Stimulated activated CD4-positive, alpha-beta T cell treated with anti-CD3 and anti-CD28 coated beads, TNF-alpha, amount 100 ng/mL, for 4 hours (primary cell): ENCODE data around the gene DCST1.

Experiments
- DNase-seq, 3 experiments: peaks; one replicate each; pipeline ENCODE4 v3.0.0-alpha.2; 2020; ENCODE audit warnings: low read depth in 3 of 3

The DCST1 gene

DNA sequence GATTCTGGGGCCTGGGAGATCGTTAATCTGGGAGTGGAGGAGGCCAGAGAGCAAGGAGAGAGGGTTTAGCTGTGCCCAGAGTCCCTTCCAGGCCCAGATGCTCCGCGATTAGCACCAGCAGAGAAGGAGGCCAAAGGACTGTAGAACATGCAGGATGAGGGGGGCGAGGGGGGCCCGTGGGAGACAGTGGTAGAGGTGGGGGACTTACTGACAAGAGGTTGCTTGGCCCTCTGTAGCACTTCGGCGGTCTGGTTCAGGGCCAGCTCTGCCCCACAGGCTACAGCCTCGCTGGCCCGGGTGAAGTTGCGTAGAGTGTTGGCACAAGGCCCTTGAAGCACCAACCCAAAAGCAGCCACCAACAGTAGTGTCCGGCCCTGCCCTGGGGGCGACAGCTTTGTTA is 738 bp upstream of the DCST1 start:
- DNase-seq = no peak

DNA sequence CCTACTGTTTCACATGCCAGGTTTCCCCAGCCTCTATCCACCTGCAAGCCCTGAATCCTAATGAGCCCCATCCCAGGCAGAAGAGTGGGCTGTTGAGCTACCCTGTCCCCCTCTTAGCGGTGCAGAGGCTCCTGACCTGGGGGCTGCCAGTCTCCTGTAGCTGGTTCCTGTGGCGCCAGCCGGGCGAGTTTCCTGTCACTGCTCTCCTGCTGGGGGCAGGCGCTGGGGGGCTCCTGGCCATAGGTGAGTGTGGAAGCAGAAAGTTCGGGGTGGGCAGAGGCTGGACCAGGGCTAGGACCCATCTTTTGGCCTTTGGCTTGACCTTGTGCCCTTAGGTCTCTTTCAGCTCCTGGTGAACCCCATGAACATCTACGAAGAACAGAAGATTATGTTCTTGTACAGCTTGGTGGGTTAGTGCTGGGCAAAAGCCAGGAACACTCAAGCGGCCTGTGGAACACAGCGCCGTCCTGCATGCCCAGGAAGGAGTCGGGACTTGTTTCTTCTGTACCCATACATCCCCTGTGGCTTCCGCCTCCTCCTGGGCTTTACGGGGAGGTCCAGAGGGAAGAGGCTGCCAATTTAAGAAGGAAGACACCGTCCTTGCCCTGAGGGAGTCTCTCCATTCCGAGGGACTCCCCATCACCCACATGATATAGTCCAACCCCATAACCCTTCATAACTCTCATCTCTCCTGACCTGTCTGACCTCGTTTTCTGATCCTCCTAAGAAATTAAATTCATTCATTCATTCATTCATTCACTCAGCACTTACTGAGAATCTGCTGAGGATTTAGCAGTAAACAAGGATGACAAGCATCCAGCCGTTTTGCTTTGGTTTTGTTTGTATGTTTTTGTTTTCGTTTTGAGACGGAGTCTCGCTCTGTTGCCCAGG is 939 bp downstream of the DCST1 start:
- DNase-seq = no peak

DNA sequence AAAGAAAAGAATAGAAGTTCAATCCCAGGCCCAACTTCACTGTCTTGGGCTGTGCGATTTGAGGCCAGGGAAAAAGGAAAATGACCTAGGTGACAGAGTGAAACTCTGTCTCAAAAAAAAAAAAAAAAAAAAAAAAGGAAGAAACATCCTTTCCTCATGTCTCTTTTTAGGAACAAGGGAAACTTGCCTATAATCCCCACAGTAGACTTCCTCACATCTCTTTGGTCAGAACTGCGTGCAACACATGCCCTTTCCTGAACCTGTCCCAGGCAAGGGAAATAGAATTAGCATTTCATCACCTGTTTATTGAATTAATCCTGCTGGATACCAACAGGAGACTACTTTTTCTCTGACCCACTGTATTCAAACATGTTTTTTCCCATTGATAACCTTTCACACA is 2.3 kb downstream of the DCST1 start:
- DNase-seq = no peak

DNA sequence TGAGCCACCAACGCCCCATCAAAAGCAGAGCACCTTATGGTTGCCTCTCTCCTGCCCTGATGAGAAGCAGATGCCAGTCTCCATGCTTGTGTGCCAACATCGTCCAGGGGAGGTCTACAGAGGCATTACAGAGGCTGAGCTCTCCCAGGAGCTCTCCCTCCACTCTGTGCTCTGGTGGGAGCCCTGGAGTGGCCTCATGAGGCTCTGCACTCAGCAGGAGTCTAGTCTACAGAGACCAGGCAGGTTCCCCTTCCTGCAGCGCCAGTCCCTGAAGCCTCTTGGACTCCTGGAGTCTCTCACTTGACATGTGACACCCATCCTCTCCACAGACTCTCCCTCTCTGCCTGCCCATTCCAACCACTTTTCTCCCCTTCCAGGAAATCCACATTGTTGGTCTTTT is 3.4 kb downstream of the DCST1 start:
- DNase-seq = no peak

DNA sequence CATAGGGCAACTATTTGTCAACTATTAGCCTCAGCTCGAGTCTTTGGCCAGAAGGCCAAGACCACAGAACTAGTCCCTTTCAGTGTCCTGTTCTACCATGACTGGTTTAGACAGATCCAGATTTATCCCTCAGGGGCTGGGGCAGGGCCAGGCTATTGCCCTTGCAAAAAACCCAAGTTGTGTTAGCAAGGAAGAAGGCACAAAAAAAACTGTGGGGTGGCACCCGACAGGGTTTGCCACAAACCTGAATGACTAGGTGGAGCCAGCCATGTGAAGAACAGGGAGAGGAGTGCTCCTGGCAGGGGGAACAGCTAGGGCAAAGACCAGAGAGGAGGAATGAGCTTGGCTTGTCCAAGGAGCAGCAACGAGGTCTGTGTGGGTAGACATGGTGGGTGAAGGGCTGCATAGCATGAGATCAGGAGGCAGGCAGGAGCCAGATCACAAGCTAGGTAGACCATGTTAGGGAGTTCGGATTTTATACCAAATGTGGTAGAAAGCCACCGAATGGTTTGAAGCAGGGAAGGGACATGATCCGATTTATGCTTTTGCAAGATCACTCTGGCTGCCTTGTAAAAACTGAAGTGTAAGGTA is 4.3 kb downstream of the DCST1 start:
- DNase-seq = no peak

DNA sequence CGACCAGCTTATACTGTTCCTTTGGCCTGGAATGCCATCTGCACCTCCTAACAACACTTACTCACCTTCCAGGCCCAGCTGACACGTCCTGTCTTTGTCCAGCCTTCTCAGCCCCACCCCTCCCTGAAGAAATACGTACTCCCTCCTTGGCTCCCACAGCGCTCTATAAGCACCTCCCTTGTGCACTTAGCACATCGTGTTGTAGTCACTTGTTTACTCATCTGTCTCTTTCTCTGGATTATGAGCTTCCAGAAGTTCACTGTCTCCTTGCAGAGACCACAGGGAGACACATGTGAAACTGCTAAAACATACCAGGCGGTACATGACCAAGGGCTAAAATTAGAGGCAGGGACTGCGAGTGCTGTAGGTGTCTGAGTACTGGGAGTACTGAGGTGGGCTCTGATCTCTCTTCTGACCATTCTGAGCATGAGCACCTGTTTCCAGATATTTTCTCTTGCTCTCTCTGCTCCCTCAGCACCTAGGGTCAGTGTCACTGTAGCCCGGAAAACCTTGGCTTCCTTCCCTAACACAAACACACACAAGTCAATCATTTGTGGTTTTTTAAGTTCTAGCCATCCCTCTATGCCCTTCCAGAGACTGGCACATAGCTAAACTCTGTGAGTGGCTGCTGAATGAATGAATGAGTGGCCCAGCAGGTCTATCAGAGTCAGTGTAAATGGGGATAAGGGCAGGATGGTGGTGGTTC is 5.1 kb downstream of the DCST1 start:
- no peak for DNase-seq

DNA sequence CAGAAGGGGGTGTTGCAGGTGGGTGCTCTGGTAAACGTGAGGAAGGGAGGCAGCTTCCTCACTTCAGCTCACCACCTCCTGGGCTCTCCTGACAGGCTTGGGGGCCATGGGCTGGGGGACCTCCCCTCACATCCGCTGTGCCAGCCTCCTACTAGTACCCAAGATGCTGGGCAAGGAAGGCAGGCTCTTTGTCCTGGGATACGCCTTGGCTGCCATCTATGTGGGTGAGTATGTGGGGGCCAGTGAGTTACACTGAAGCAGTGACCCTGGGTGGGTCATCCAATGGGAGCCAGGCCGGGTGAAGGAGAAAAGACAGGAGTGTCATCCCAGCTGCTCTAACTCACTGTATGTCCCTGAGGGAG is 5.7 kb downstream of the DCST1 start:
- no peak for DNase-seq

DNA sequence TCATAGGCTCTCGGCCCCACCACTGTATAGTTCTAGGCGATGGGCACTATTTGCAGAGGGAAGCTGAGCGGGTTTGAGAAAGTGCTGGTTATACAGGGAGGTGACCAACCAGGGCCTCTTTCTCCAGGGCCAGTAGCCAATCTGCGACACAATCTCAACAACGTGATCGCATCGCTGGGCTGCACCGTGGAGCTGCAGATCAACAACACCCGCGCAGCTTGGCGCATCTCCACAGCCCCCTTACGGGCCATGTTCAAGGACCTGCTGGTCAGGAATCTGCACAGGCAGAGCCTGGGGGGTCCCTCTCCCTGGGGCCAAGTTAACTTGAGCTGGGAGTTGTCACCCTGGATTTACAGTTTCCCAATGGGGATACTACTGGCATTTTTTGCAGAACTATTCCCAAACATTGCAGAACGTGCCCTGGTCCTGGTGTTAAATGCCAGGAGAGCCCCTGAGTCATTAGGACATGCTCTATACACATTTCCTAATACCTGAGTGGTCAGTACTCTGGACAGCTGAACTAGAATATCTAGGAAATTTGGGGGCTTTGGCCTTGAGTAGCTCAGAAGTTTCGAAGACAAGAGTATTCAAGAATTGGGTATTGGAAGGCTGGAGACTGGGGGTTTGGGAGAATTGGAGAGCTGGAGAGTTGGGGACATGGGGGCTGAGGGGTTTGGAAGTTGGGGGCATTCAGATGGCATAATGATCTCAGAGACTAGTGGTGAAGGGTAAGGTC is 6.9 kb downstream of the DCST1 start:
- no peak for DNase-seq

DNA sequence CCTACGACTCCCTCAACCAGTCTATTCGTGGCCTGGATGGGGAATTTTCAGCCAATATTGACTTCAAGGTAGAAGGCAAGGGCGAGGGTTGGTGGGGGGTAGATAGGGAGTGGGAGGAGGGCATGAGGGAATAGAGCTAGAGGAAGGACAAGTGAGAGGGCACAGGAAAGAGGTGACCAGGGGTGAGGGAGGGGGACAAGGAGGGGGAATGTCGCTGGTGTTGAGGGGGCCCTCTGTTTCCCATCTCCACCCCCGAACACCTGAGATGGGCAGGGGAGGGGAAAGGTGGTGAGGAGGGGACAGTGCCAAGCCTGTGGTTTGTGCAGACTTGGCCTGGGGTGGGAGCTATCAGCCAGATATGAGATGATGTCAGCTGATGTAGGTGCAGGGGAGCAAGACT is 9.2 kb downstream of the DCST1 start:
- DNase-seq = no peak

DNA sequence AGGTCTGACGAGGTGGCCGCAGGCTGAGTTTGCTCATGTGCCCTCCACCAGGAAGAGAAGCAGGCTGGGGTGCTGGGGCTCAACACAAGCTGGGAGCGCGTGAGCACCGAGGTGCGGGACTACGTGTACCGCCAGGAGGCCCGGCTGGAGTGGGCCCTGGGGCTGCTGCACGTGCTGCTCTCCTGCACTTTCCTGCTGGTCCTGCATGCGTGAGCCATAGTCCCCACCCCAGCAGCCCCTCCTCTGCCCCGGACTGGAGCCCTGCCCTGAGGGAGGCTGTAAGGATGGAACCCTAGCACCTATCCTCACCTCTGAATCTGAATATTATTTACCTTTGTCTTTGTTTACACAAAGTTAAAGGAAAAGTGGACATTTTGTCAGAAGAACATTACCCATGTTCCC is 9.7 kb downstream of the DCST1 start:
- DNase-seq = no peak

DNA sequence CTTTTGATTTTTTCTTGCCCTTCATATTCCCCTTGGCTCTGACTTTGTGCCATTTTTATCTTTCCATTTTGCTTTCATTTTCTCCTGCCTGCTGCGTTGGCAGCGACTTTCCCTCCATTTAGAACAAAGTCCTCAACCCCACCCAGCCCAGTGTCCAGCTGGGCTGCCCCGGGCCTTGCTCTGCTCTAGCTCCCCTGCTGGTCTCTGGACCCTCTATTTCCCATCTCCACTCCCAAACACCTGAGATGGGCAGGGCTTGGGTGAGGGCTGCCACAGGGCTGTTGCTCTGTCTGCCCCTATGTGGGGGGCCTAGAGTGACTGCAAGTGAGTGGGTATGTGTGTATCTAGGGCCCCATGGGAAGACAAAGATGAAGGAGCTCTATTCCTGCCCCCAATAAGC is 10.2 kb downstream of the DCST1 start:
- DNase-seq = no peak

DNA sequence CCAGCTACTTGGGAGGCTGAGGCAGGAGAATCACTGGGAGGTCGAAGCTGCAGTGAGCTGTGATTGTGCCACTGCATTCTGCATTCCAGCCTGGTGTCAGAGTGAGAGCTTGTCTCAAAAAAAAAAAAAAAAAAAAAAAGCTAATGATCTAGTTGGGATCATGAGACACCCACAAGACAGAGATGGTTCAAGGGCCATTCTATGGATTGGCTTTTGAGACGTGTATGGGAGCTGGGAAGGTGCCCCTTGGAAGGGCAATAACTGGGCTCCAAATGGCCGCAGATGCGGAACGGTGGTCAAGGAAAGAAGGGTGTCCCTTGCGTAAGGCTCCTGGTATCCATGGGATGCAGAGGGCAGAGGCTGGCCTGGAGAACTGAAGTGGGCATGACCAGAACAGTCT is 10.7 kb downstream of the DCST1 start:
- no peak for DNase-seq

DNA sequence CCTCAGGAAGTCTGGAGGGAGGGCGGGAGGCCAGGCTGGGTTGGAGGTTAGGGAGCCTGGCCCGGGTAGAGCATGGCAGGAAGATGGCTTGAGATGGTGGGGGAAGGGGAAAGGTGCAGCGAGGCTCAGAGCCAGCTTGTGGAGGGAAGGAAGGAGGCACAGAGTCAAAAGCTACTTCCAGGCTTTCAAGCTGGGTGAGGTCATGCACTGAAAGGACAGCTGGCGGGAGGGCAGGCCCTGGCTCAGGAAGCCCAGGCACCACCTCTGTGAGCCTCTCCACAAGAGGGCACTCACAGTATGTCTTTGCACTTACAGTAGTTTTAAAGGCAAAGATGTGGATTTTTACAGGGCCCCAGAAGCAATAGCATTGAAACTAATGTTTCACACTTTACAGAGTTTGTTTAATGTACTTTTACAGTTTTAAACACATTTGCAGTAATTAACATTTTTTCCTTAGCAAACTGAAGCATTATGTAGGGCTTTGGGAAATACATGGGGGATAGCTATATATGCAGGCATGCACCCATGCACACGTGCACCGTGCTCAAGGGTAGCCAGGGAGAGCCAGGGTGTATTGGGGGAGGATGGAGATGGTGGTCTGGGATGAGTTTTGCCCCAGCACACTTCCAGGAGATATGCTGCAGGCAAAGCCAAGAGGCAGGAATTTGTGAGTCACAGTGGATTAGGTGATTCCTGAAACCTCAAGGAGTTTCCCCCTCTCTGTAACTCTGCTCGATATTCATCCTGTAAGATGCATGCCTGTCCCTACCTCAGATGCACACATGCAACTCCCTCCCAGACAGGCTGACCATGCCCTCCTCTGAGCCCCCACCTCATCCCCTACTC is 11.4 kb downstream of the DCST1 start:
- peak in 2 of 3 experiments; percentile 27 to 36 for DNase-seq

DNA sequence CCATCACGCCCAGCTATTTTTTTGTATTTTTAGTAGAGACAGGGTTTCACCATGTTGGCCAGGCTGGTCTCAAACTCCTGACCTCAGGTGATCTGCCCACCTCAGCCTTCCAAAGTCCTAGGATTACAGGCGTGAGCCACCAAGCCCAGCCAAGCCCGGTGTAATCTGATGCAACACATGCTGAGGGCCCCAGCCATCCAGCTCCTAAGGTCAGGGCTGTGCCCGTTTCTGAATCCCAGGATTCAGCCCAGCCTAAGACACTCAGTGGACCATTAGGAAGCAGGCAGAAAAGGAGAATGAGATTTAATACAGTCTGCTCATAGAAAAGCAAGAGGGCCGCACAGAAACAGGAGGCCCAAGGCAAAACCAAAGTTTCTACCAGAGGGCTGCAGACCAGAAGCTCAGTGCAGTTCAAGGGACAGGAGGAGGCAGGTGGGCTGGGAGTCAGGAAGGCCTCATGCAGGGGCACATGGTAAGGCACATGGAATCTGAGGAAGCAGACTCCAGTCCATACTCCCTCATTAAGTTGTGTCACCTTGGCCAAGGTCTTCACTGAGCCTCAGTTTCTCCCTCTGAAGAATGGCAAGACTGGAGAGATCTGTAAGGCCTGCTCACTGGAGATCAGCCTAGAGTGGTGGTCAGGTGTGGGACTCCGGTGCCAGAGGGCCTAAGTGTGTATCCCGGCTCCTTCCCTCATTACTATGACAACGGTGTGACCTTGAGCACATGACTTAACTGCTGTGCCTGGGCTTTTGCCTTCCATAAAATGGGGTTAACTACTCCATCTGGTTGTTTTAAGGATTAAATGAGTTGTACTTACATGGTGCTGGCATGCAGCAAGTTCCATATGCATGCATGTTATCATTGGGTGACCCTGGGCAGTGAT is 15.1 kb downstream of the DCST1 start:
- DNase-seq = no peak

DNA sequence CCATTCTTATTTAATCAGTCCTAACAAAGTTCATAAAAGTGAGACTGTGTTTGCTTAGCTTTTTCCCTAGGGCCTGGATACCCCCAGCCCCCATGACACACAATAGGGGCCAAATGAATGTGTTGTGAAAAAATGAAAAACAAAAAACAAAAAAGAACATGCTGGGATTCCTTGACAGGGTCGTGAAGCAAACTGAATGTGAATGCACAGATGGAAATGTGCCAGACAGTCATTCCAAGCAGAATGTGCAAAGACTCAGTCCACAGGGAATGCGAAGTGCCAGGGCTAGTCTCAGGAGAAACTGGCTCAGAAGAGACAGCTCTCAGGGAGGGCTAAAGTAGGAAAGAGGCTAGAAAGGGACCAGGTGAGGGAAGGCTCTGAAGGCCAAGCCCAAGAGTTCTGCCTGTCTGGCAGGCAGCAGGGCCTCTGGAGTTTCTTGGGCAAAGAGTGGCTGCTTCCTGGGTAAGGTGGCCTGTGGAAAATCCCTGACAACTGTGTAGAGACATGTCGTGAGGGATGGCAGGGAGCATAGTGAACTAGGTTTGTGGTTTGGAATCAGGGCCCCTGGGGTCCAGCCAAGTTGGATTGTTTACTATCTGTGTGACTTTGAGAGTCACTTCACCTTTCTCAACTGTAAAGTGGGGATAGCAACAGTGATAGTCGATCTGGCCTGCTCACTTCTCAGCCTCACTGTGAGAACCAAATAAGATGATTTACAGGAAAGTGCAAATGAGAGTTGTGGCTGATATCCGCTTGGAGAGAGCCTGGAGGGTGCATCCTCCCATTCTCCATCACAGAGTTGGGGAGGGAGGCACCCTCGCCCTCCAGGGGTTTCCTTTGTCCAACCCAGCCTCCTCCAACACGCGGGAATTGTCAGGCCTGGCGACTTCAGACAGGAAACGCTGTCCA is 16.3 kb downstream of the DCST1 start:
- DNase-seq = no peak

DNA sequence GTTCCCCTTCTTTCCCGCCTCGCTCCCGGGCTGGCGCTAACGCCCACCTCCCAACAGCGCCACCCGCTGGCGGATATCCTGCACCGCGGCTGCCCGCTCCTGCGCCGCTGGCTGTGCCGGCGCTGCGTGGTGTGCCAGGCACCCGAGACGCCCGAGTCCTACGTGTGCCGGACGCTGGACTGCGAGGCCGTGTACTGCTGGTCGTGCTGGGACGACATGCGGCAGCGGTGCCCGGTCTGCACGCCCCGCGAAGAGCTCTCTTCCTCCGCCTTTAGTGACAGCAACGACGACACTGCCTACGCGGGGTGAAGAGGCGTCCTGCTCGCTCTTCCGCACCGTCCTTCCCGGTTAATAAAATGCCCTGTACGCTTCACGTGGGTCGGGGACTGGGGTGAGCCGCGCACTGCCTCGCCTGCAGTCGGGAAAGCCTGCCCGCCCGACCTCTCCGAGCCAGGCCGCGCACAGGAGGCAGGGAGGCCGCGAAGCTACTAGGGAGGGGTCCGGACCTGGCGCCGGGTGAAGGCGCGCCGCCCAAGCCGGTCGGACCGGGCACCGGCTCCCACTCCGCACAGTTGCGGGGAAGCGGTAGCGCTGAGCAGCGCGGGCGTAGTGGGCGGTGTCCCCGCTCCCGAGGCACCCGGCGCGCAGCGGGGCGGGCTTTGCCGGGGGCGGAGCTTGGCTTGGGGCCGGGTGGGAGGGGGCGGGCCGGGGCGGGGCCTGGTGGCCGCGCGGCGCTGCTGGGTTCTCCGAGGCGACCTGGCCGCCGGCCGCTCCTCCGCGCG is 17.1 kb downstream of the DCST1 start, which contains the start of gene ADAM15:
Gene ADAM15, plus strand, starts transcription at position 757 of the 782 bp plus-strand sequence. CDS start 71 bp downstream, outside the sequence.
- DNase-seq = peak; percentile 57 to 71 (median 70)

DNA sequence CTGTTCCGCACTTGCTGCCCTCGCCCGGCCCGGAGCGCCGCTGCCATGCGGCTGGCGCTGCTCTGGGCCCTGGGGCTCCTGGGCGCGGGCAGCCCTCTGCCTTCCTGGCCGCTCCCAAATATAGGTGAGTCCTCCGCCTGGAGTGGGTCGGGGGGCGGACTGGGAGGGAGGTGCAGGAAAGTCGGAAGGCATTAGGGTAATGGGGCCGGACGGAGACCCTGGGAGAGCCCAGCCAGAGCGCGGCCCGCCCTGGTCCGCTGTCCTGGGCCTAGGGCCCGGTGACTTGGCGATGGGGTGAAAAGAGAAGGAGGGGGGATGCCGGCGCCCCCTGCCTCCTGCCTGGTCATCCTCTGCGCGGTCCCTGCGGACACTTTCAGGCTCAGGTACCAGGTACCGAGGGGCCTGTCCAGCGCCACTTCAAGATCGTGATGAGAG is 17.7 kb downstream of the DCST1 start:
- no peak for DNase-seq

DNA sequence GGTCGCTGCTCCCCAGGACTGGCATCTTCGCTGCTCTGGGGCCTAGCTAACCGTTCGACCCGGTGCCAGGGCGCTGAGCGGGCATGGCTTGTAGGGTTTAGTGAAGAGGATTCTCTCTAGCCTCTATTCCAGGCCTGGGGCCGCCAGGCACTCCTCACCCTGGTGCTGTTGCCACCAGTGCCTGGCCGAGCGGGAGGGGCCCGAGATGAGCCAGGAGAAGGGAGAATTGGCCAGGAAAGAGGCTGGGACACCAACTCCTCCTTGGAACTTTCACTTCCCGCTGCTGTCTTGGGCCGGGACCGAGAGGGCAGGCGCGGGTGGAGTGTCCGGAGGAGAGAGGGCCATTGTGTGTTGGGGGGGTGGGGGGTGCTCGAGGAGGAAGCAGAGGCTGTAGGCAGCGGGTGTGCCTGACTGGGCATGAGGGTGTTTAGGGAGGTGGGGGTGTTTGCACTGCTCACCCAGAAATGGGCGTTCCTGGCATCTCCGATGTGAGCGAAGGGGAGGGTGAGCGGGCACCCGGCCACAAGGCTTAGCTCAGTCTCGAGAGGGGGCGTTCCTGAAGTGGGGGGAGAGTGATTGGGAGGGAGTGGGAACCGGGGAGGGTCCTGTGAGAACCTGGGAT is 18.3 kb downstream of the DCST1 start:
- DNase-seq = peak in 2 of 3 experiments; percentile 20 to 34
